Endothelial cell of umbilical vein (primary cell): ENCODE measurements around the gene HYDIN. TPM values are rescaled to one million over a fixed set of nuclear protein-coding genes. Genes with fewer than 3 reads are reported as not detected.
A peak's percentile ranks its signal among the peaks of the same experiment; 100 is the strongest.

Experiments used
- Bru-seq: library from RNA; stranded (reverse); fragments of 400-500 nt; gene quantifications from one replicate; lab custom pipeline; 2021; lab: Mats Ljungman, UMichigan
- BruChase-seq, 2 experiments: library from RNA; stranded (reverse); fragments of 400-500 nt; gene quantifications; one replicate each; lab custom pipeline; 2021; lab: Mats Ljungman, UMichigan
- BruUV-seq: library from RNA; stranded (reverse); fragments of 400-500 nt; replicated peaks from 2 replicates; lab custom pipeline; 2021; lab: Mats Ljungman, UMichigan
- CTCF ChIA-PET: fragments of 300-600, 350-600 bp; sonication (Branson Sonifier 250); formaldehyde crosslinking; loops from one replicate; lab custom pipeline; 2021; ENCODE audit warnings: antibody characterized with exemption, inconsistent platforms; lab: Charles Lee
- POLR2A ChIA-PET: fragments of 300-600, 350-600 bp; sonication (Branson Sonifier 250); formaldehyde crosslinking; loops from one replicate; lab custom pipeline; 2021; ENCODE audit warnings: antibody characterized with exemption, inconsistent platforms; lab: Charles Lee
- DNase-seq: peaks from one replicate; pipeline ENCODE4 v3.0.0-alpha.2; 2011; ENCODE audit warnings: low read depth, low spot score
- FAIRE-seq: peaks from 2 replicates; lab custom pipeline; 2011; peaks lifted over from hg19 to GRCh38; lab: Jason Lieb, UNC
- H2AFZ ChIP-seq: 2 replicates; pipeline ENCODE4 v1.6.0; 2012; ENCODE audit warnings: low read depth, low read length, control low read depth, inconsistent platforms
- H3K27ac ChIP-seq: 2 replicates; pipeline ENCODE4 v1.5.1; 2011; ENCODE audit warnings: low read depth, mild to moderate bottlenecking, control low read depth, low read length, moderate library complexity; ENCODE audit not compliant: insufficient read depth
- H3K27me3 ChIP-seq, 2 experiments: 2 replicates each; pipeline versions ENCODE4 v1.6.0 to v1.6.1; 2011; ENCODE audit warnings: low read length in 2 of 2, mixed read lengths in 1 of 2; ENCODE audit not compliant: control insufficient read depth in 2 of 2, insufficient read depth in 2 of 2
- H3K36me3 ChIP-seq, 2 experiments: 2 replicates in 1 of 2; 3 replicates in 1 of 2; pipeline ENCODE4 v1.5.1; 2011; ENCODE audit warnings: low read length in 2 of 2, mild to moderate bottlenecking in 1 of 2, moderate library complexity in 1 of 2; ENCODE audit not compliant: control insufficient read depth in 2 of 2, insufficient read depth in 2 of 2; ENCODE audit errors: extremely low read depth in 1 of 2
- H3K4me1 ChIP-seq: 3 replicates; pipeline ENCODE4 v1.5.1; 2011; ENCODE audit warnings: mild to moderate bottlenecking, low read length; ENCODE audit not compliant: control insufficient read depth, insufficient read depth; ENCODE audit errors: extremely low read depth
- H3K4me2 ChIP-seq: 2 replicates; pipeline ENCODE4 v1.6.1; 2011; ENCODE audit warnings: low read length, control low read depth, mixed read lengths; ENCODE audit not compliant: insufficient read depth
- H3K4me3 ChIP-seq, 3 experiments: fragments of 200-600 bp in 1 of 3; sonication (generic), shearing (Covaris generic) in 1 of 3; replicated peaks in 1 of 3; 2 replicates each; pipeline ENCODE4 v1.5.1; 2011 to 2016; ENCODE audit warnings: control low read depth in 3 of 3, low read length in 3 of 3, mild to moderate bottlenecking in 2 of 3, inconsistent platforms in 1 of 3, low read depth in 1 of 3, moderate library complexity in 1 of 3; ENCODE audit not compliant: insufficient read depth in 1 of 3
- H3K79me2 ChIP-seq: 2 replicates; pipeline ENCODE4 v1.6.0; 2012; ENCODE audit warnings: low read length, inconsistent platforms; ENCODE audit not compliant: control insufficient read depth, insufficient read depth
- H3K9ac ChIP-seq: replicated peaks from 2 replicates; pipeline ENCODE3; 2011; ENCODE audit warnings: low read length, control low read depth; ENCODE audit not compliant: insufficient read depth; ENCODE audit errors: extremely low read depth
- H3K9me1 ChIP-seq: replicated peaks from 3 replicates; pipeline ENCODE4 v1.6.0; 2011; ENCODE audit warnings: mild to moderate bottlenecking, low read length; ENCODE audit not compliant: control insufficient read depth, insufficient read depth; ENCODE audit errors: extremely low read depth
- H3K9me3 ChIP-seq: replicated peaks from 2 replicates; pipeline ENCODE4 v1.5.1; 2012; ENCODE audit warnings: low read length, inconsistent platforms; ENCODE audit not compliant: control insufficient read depth, insufficient read depth
- H4K20me1 ChIP-seq: replicated peaks from 2 replicates; pipeline ENCODE3; 2011; ENCODE audit warnings: mild to moderate bottlenecking, low read length; ENCODE audit not compliant: control insufficient read depth, insufficient read depth; ENCODE audit errors: extremely low read depth
- CTCF ChIP-seq, 2 donors: IDR thresholded peaks; 1 replicate in 1 of 2; 2 replicates in 1 of 2; pipeline ENCODE4 v1.5.1; 2011; ENCODE audit warnings: low read length in 2 of 2, mild to moderate bottlenecking in 2 of 2, moderate library complexity in 2 of 2, control low read depth in 1 of 2, inconsistent platforms in 1 of 2, low read depth in 1 of 2; ENCODE audit not compliant: insufficient read depth in 1 of 2; ENCODE audit errors: extremely low read depth in 1 of 2
- EZH2 ChIP-seq: IDR thresholded peaks from 2 replicates; pipeline ENCODE4 v1.6.1; 2012; ENCODE audit warnings: borderline replicate concordance, low read depth, mild to moderate bottlenecking, moderate library complexity, low read length, inconsistent platforms; ENCODE audit not compliant: severe bottlenecking
- FOS ChIP-seq: IDR thresholded peaks from 2 replicates; pipeline ENCODE4 v1.6.1; 2011; ENCODE audit warnings: mild to moderate bottlenecking, low read length, moderate library complexity, borderline replicate concordance; ENCODE audit not compliant: insufficient read depth
- GATA2 ChIP-seq: IDR thresholded peaks from 2 replicates; pipeline ENCODE4 v1.7.0; 2011; ENCODE audit warnings: low read depth, mild to moderate bottlenecking, moderate library complexity, mixed read lengths, low read length; ENCODE audit not compliant: insufficient read length, insufficient read depth
- JUN ChIP-seq: IDR thresholded peaks from 2 replicates; pipeline ENCODE4 v1.6.1; 2011; ENCODE audit warnings: borderline replicate concordance, low read depth; ENCODE audit not compliant: insufficient read length, insufficient read depth
- MAX ChIP-seq: IDR thresholded peaks from 2 replicates; pipeline ENCODE4 v1.6.1; 2011; ENCODE audit not compliant: insufficient read depth, insufficient read length
- MYC ChIP-seq: IDR thresholded peaks from one replicate; pipeline ENCODE4 v1.6.1; 2011; ENCODE audit warnings: mild to moderate bottlenecking, low read depth, low read length
- POLR2A ChIP-seq: IDR thresholded peaks from 2 replicates; pipeline ENCODE4 v1.6.1; 2012; ENCODE audit warnings: low read depth, mild to moderate bottlenecking, control low read depth, low read length
- POLR2AphosphoS5 ChIP-seq: IDR thresholded peaks from 2 replicates; pipeline ENCODE4 v1.6.1; 2012; ENCODE audit warnings: low read depth, mild to moderate bottlenecking, control low read depth, low read length, moderate library complexity; ENCODE audit not compliant: insufficient read depth
- dilution Hi-C: fragments of 300-500 bp; cut with MboI; formaldehyde crosslinking; loops from one replicate; pipeline ENCODE4 v1.15.0; 2019; ENCODE audit warnings: low sequenced_read_pairs; ENCODE audit not compliant: extremely low pct_ligation_motif_present
- intact Hi-C: fragments of 100-400 bp; cut with micrococcal nuclease; formaldehyde crosslinking; loops from one replicate; pipeline ENCODE4 v1.10.0; 2022
- long read RNA-seq: library from polyadenylated mRNA; stranded (forward); transcript quantifications from one replicate; pipeline ENCODE4 v2.0.0, GENCODE V29; 2021
- polyA minus RNA-seq, 3 experiments: library from RNA; depleted of rRNA, polyadenylated mRNA; stranded (reverse); fragments of >200 nt; gene quantifications; 1 replicate in 1 of 3; 2 replicates in 2 of 3; pipeline ENCODE4 v1.2.3, GENCODE V29; 2011
- polyA plus RNA-seq, 4 experiments: library from polyadenylated mRNA; depleted of rRNA in 3 of 4; stranded (reverse) in 3 of 4; unstranded in 1 of 4; fragments of >200 nt; gene quantifications; 2 replicates each; pipeline versions ENCODE4 v1.2.1 to v1.2.3, GENCODE V29; 2011 to 2012; ENCODE audit warnings: missing spikeins in 1 of 4
- total RNA-seq: library from RNA; stranded (reverse); gene quantifications from 2 replicates; pipeline ENCODE4 v1.2.3, GENCODE V29; 2021

Gene HYDIN
- total RNA-seq, result not detected in 2 replicates
- not detected in 2 replicates for polyA plus RNA-seq
- polyA plus RNA-seq (2011; cell fraction: cytosol; rRNA removed), result not detected in 2 replicates
- polyA plus RNA-seq (2011; cell fraction: nucleus; rRNA removed), result not detected in 2 replicates
- polyA plus RNA-seq (2012), result not detected in 2 replicates
- polyA minus RNA-seq, result 0.62 TPM in 1 of 2 replicates, not detected in the other
- polyA minus RNA-seq (2011; cell fraction: cytosol; rRNA and poly(A)+ RNA removed), result not detected
- not detected in 2 replicates for polyA minus RNA-seq (2011; cell fraction: nucleus; rRNA and poly(A)+ RNA removed)
- percentile 1 among the genes with signal in this experiment for Bru-seq, nascent RNA
- BruChase-seq, experiment 1, labeled RNA remaining after a 6-hour chase, result percentile 2 among the genes with signal in this experiment
- percentile 2 among the genes with signal in this experiment for BruChase-seq, experiment 2, labeled RNA remaining after a 2-hour chase
- long read RNA-seq, result 0 reads

- no peak for FAIRE-seq
- intact Hi-C loops, result no loop called here
Observed at GRCh38 chr16:71230122-71230845, at the start of gene HYDIN. Gene HYDIN (minus strand): TSS chr16:71230722. CDS start chr16:71186895, 43,827 bp downstream.

More at GRCh38 chr16:71230122-71230845, at the start of gene HYDIN:
- peak; percentile 30 for DNase-seq
- TF ChIP-seq CTCF (IDR thresholded peaks at IDR 0.05; ENCODE audit: extremely low read depth in 1 of 2, insufficient read depth in 1 of 2, low read depth in 1 of 2, low read length in 2 of 2), result no peak
- no peak for TF ChIP-seq GATA2
- no peak for TF ChIP-seq JUN
- TF ChIP-seq MAX, result no peak
- no peak for TF ChIP-seq FOS
- TF ChIP-seq EZH2, result no peak
- TF ChIP-seq POLR2A, result no peak
- TF ChIP-seq POLR2AphosphoS5, result no peak
- TF ChIP-seq MYC, result no peak
- Histone ChIP-seq H3K36me3 (no peaks in the 10 kb centered on the region), H3K4me3 (no peak within 1 kb of the TSS), H3K9me3 (no peaks in the 10 kb centered on the region), H2AFZ (peak within 1 kb of the TSS; percentile 49), H3K4me1 (no peaks in the 10 kb centered on the region), H3K79me2 (no peaks in the 10 kb centered on the region), H3K27me3 (peaks cover 0 to 3% of the 10 kb centered on the region in 2 experiments), H3K4me2 (no peak within 1 kb of the TSS), H3K9me1 (no peaks in the 10 kb centered on the region), H3K27ac (no peak within 1 kb of the TSS), H4K20me1 (no peaks in the 10 kb centered on the region), H3K9ac (no peak within 1 kb of the TSS)
- no TSS peak for BruUV-seq
- POLR2A ChIA-PET, result no interaction called here
- dilution Hi-C loops, result no loop called here
- CTCF ChIA-PET, result interaction anchor here (1.8 kb wide), 1 partner anchor 81 kb away, joined by 6 read pairs; no protein-coding TSS in a partner anchor
